WI38 (cell line): ENCODE data around the gene SPNS2.
A peak's percentile ranks its signal among the peaks of the same experiment; 100 is the strongest.

ENCODE experiments used
- H3K4me3 ChIP-seq: 2 replicates; pipeline ENCODE4 v1.5.1; 2011; ENCODE audit warnings: low read depth, mild to moderate bottlenecking, control low read depth, low read length
- TF ChIP-seq, protein P1 (sequence below): IDR thresholded peaks from 2 replicates; pipeline ENCODE4 v1.5.1; 2012; ENCODE audit warnings: low read depth, mild to moderate bottlenecking, control low read depth, low read length

SPNS2 gene

GRCh38 chr17:4579678-4580077 is 81.0 kb downstream of the SPNS2 start:
- H3K4me3 ChIP-seq = no peak overlapping the region
- TF ChIP-seq, protein P1, sequence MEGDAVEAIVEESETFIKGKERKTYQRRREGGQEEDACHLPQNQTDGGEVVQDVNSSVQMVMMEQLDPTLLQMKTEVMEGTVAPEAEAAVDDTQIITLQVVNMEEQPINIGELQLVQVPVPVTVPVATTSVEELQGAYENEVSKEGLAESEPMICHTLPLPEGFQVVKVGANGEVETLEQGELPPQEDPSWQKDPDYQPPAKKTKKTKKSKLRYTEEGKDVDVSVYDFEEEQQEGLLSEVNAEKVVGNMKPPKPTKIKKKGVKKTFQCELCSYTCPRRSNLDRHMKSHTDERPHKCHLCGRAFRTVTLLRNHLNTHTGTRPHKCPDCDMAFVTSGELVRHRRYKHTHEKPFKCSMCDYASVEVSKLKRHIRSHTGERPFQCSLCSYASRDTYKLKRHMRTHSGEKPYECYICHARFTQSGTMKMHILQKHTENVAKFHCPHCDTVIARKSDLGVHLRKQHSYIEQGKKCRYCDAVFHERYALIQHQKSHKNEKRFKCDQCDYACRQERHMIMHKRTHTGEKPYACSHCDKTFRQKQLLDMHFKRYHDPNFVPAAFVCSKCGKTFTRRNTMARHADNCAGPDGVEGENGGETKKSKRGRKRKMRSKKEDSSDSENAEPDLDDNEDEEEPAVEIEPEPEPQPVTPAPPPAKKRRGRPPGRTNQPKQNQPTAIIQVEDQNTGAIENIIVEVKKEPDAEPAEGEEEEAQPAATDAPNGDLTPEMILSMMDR = no peak

DNA sequence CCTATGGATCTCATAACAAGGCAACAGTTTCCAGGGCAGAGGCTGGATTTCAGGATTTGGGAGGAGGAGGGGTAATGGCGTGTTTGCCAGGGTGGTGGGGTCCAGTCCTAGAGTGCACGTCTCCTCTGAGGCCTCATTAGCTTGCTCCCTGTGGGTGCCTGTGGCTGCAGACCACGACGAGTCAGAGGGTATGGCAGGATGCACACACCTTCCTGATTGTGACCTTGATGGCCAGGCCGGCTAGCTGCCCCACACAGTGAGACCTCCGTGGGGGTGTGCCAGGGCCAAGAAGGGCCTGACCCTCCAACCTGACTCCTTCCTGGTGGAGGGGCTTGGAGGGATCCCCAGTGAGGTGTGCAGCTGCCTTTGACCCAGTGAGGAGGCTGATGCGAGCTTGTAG is 81.6 kb downstream of the SPNS2 start:
- TF ChIP-seq, protein P1 = no peak

GRCh38 chr17:4582101-4582501 is 83.4 kb downstream of the SPNS2 start:
- TF ChIP-seq, protein P1 = no peak
- no peak overlapping the region for H3K4me3 ChIP-seq

More for the DNA sequence above, 81.6 kb downstream of the SPNS2 start:
- no peak overlapping the region for H3K4me3 ChIP-seq

DNA sequence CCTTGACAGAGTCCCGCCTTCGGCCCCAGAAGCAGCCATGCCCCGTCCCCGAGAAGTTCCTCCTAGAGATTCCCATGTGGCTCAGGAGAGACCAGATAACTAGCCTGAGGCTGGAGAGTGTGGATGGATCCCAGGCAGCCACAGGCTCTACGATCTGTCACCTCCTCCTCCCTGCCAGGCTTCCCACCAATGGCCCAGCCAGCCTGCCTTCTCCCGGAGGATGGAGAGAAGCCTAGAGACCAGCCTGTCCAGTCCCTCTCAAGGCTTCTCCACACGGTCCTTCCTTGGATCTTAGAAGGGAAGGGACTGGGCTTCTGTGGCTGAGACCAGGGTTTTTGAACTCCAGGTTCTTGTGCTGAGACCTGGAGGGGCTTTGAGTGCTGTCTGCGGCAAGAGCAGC is 84.0 kb downstream of the SPNS2 start:
- TF ChIP-seq, protein P1 = no peak
- no peak overlapping the region for H3K4me3 ChIP-seq

- H3K4me3 ChIP-seq = no peak overlapping the region
- TF ChIP-seq, protein P1 = no peak
Measured at GRCh38 chr17:4583206-4583605, 84.5 kb downstream of the SPNS2 start.

DNA sequence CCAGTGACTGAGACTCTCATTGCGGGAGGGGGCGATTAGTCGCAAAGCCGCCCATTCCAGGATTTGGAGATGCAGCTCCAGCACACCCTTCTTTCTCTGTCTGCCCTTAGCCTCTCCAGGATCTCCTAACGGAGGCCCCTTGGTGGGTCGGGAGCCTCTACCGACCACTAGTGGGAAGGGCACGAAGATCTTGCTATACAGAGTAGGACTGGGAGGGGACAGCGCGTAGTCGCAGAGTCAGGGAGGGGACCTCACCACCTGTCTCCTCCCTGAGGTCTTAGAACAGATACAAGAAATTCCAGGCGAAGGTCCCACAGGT is 85.1 kb downstream of the SPNS2 start:
- TF ChIP-seq, protein P1 = peak; percentile 11; the same call in 1 of the 2 replicates
- H3K4me3 ChIP-seq = no peak overlapping the region

DNA sequence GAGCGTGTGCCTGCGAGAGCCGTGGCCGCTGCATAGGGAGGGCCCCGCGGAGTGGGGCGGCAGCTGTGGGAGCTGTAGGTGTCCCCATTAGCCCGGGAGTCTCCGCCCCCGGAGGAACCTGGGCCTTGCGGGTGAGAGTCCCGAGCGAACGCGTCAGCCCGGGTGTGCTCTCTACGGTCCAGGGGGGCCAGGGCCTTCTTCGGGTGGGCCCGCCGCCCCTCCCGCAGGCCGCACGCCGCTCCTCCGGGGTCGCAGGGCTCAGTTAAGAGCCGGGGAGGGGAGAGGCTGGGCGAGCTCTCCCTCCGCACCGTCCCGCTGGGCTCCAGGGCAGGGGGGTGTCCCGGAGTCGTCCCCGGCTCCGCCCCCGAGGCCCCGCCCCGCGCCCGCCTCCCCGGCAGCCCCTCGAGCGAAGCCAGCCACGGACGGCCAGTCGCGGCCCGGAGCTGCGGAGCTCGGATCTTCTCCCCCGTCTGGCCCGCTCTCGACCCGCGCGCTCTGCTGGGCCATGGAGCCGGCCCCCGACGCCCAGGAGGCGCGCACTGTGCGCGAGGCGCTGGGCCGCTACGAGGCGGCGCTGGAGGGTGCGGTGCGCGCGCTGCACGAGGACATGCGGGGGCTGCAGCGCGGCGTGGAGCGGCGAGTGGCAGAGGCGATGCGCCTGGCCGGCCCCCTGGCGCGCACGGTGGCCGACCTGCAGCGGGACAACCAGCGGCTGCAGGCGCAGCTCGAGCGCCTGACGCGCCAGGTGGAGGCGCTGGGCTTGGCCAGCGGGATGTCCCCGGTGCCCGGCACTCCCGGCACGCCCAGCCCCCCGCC is 85.6 kb downstream of the SPNS2 start, which contains the start of gene SMTNL2:
Gene SMTNL2 (plus strand): TSS at position 429 of the 816 bp plus-strand sequence. CDS start 77 bp downstream, at position 506.
- TF ChIP-seq, protein P1 = no peak
- no peak within 1 kb of the TSS for H3K4me3 ChIP-seq
